Mucosa of descending colon (tissue), 3 donors: ENCODE data around the gene COL13A1. TPM values are rescaled to one million over a fixed set of nuclear protein-coding genes. Genes with fewer than 3 reads are reported as not detected.
A peak's percentile ranks its signal among the peaks of the same experiment; 100 is the strongest.

Experiments used
- ATAC-seq: fragments of 200-7000 bp; cut with Tn5 transposase; one replicate; pipeline ENCODE4 v1.9.1; 2020; ENCODE audit warnings: mild to moderate bottlenecking, moderate library complexity
- DNase-seq, 3 donors: peaks; one replicate each; pipeline ENCODE4 v3.0.0-alpha.2; 2020
- H3K36me3 ChIP-seq: fragments of 200-600 bp; one replicate; pipeline ENCODE4 v1.8.0; 2021; ENCODE audit warnings: low read depth, mild to moderate bottlenecking
- H3K4me1 ChIP-seq: fragments of 200-600 bp; one replicate; pipeline ENCODE4 v1.8.0; 2021; ENCODE audit warnings: low read depth, mild to moderate bottlenecking
- H3K4me3 ChIP-seq: fragments of 200-600 bp; one replicate; pipeline ENCODE4 v1.8.0; 2021; ENCODE audit warnings: mild to moderate bottlenecking
- H3K9me3 ChIP-seq: fragments of 200-600 bp; one replicate; pipeline ENCODE4 v1.8.0; 2021; ENCODE audit warnings: mild to moderate bottlenecking
- CTCF ChIP-seq: fragments of 200-600 bp; IDR thresholded peaks from one replicate; pipeline ENCODE4 v1.8.0; 2022; ENCODE audit warnings: antibody characterized with exemption, mild to moderate bottlenecking
- intact Hi-C, 2 donors: fragments of 100-400 bp; cut with DNase I in 1 of 2; cut with micrococcal nuclease in 1 of 2; formaldehyde crosslinking; loops; one replicate each; pipeline versions ENCODE4 v1.11.0 to v1.11.1; 2022; cut with DNase I, micrococcal nuclease
- total RNA-seq, 3 donors: library from RNA; stranded (reverse); fragmentation: NEBNext Ultra II Directional in 2 of 3; extraction: Animal tissue kit (Norgen Biotek cat#: 25700) in 2 of 3; gene quantifications; one replicate each; pipeline versions ENCODE4 v1.2.1 to v1.2.4, GENCODE V29; 2021 to 2023
- donor health status: DM: no; HTN: no; CAD: no; lungs with moderate emphysema.
- donor health status: DM: no; HTN: no; CAD: no.
- donor health status: DM: no; HTN: yes; CAD: no.

Gene COL13A1
- total RNA-seq, 3 donors from 2014 or later = 1.0 to 2.3 (median 1.0) TPM

GRCh38 chr10:69980672-69981071, 179.0 kb downstream of the COL13A1 start:
- H3K4me3 ChIP-seq = no peak overlapping the region
- H3K36me3 ChIP-seq = no peaks in the 10 kb centered on the region
- DNase-seq = no peak
- no peak for ATAC-seq
- intact Hi-C loops = no loop called here
- no peaks in the 10 kb centered on the region for H3K9me3 ChIP-seq
- no peak for TF ChIP-seq CTCF
- H3K4me1 ChIP-seq = no peaks in the 10 kb centered on the region

GRCh38 chr10:69988094-69988493, 186.4 kb downstream of the COL13A1 start:
- H3K9me3 ChIP-seq = no peaks in the 10 kb centered on the region
- no peaks in the 10 kb centered on the region for H3K36me3 ChIP-seq
- no peak overlapping the region for H3K4me3 ChIP-seq
- DNase-seq (no peak), ATAC-seq (no peak)
- intact Hi-C loops = no loop called here
- H3K4me1 ChIP-seq = no peaks in the 10 kb centered on the region
- TF ChIP-seq CTCF = no peak

- Histone ChIP-seq H3K4me3 (no peak overlapping the region), H3K4me1 (no peaks in the 10 kb centered on the region), H3K9me3 (no peaks in the 10 kb centered on the region), H3K36me3 (no peaks in the 10 kb centered on the region)
- no peak for TF ChIP-seq CTCF
- DNase-seq = no peak
- ATAC-seq = no peak
- intact Hi-C loops = no loop called here
These were observed 189.4 kb downstream of the COL13A1 start for GRCh38 chr10:69991151-69991550.

- Histone ChIP-seq H3K9me3 (no peaks in the 10 kb centered on the region), H3K4me1 (no peaks in the 10 kb centered on the region), H3K4me3 (no peak overlapping the region), H3K36me3 (no peaks in the 10 kb centered on the region)
- DNase-seq = peak in 1 of 3 donors; percentile 40
- TF ChIP-seq CTCF = no peak
- intact Hi-C loops = no loop called here
- peak; percentile 41 for ATAC-seq
These were observed 192.6 kb downstream of the COL13A1 start for GRCh38 chr10:69994262-69994661.

DNA sequence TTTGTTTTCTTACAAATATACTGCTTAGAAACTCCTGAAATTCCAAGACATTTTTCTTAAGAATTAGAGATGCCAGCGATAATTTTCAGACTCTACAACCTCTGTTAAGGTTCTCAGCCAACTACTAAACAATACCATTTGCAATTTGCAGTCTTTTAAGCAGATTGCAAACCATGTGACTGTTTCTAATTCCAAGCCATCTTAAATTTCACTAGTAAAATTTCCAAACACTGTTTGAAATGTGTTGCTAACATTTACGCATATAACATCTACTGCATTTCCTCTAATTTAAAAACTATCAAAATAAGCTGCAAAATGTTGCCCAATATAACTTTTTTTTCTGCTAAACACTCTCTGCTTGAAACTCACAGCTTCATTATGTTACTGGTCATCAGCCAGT, 194.9 kb downstream of the COL13A1 start:
- Histone ChIP-seq H3K4me3 (no peak overlapping the region), H3K4me1 (no peaks in the 10 kb centered on the region), H3K9me3 (no peaks in the 10 kb centered on the region), H3K36me3 (no peaks in the 10 kb centered on the region)
- no peak for TF ChIP-seq CTCF
- intact Hi-C loops = no loop called here
- no peak for ATAC-seq
- no peak for DNase-seq

DNA sequence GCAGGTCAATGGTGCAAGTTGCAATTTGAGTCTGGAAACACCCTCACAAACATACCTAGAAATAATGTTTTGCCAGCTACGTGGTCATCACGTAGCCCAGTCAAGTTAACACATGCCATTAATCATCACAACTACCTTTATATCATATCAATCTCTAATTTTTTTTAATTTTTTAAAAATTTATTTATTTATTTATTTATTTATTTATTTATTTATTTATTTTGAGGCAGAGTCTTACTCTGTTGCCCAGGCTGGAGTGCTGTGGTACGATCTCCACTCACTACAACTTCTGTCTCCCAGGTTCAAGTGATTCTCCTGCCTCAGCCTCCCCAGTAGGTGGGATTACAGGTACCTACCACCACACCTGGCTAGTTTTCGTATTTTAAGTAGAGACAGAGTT, 198.6 kb downstream of the COL13A1 start:
- no peak for TF ChIP-seq CTCF
- DNase-seq (no peak), ATAC-seq (no peak)
- no peak overlapping the region for H3K4me3 ChIP-seq
- no peaks in the 10 kb centered on the region for H3K9me3 ChIP-seq
- no peaks in the 10 kb centered on the region for H3K4me1 ChIP-seq
- no peaks in the 10 kb centered on the region for H3K36me3 ChIP-seq
- intact Hi-C loops = no loop called here
